OCI-LY7 (cell line): Measurements from ENCODE around the gene PKD1L1. TPM values are rescaled to one million over a fixed set of nuclear protein-coding genes. Genes with fewer than 3 reads are reported as not detected.

Experiments used
- BruUV-seq: library from RNA; stranded (reverse); fragments of 400-500 nt; replicated peaks from 2 replicates; lab custom pipeline; 2021; lab: Mats Ljungman, UMichigan
- CTCF ChIA-PET: fragments of 300-600 bp; sonication (Branson Sonifier 250); formaldehyde crosslinking; loops from one replicate; lab custom pipeline; 2022; ENCODE audit warnings: antibody characterized with exemption; ENCODE audit not compliant: unreplicated experiment; lab: Charles Lee
- POLR2A ChIA-PET: fragments of 300-600 bp; sonication (Branson Sonifier 250); formaldehyde crosslinking; loops from one replicate; lab custom pipeline; 2022; ENCODE audit warnings: antibody characterized with exemption; lab: Charles Lee
- DNase-seq: peaks from one replicate; pipeline ENCODE4 v3.0.0-alpha.2; 2015; ENCODE audit warnings: low spot score
- H2AFZ ChIP-seq: fragments of 200-600 bp; sonication (generic), shearing (Covaris generic); 2 replicates; pipeline ENCODE4 v1.6.1; 2014; ENCODE audit warnings: mild to moderate bottlenecking, antibody characterized with exemption, low read length, moderate library complexity
- H3K27ac ChIP-seq: fragments of 200-600 bp; sonication (generic); 2 replicates; pipeline ENCODE4 v1.5.1; 2014; ENCODE audit warnings: mixed run types, low read depth, mild to moderate bottlenecking, moderate library complexity, low read length, inconsistent platforms; ENCODE audit not compliant: poor library complexity, severe bottlenecking
- H3K36me3 ChIP-seq: fragments of 200-600 bp; sonication (generic); 2 replicates; pipeline ENCODE4 v1.6.1; 2014; ENCODE audit warnings: mild to moderate bottlenecking, antibody characterized with exemption, low read length, moderate library complexity, mixed read lengths; ENCODE audit not compliant: insufficient read depth
- H3K4me1 ChIP-seq: fragments of 200-600 bp; sonication (generic); 2 replicates; pipeline ENCODE4 v1.5.1; 2014; ENCODE audit warnings: mild to moderate bottlenecking, low read length; ENCODE audit not compliant: insufficient read depth, poor library complexity, severe bottlenecking
- H3K4me2 ChIP-seq: fragments of 200-600 bp; sonication (generic); 2 replicates; pipeline ENCODE4 v1.6.1; 2014; ENCODE audit warnings: mild to moderate bottlenecking, low read length
- H3K4me3 ChIP-seq: fragments of 200-600 bp; sonication (generic); 2 replicates; pipeline ENCODE4 v1.5.1; 2014; ENCODE audit warnings: mild to moderate bottlenecking, low read depth, low read length; ENCODE audit not compliant: poor library complexity, severe bottlenecking
- H3K79me2 ChIP-seq: fragments of 200-600 bp; sonication (generic); 2 replicates; pipeline ENCODE4 v1.6.1; 2016; ENCODE audit warnings: low read depth, mild to moderate bottlenecking, low read length, moderate library complexity, mixed read lengths; ENCODE audit not compliant: insufficient read depth
- H3K9me2 ChIP-seq: fragments of 200-600 bp; sonication (generic); 2 replicates; pipeline ENCODE4 v1.6.1; 2016; ENCODE audit warnings: mild to moderate bottlenecking, low read length, mixed read lengths; ENCODE audit not compliant: insufficient read depth
- H3K9me3 ChIP-seq: fragments of 200-600 bp; sonication (generic); 2 replicates; pipeline ENCODE4 v1.6.1; 2014; ENCODE audit warnings: mild to moderate bottlenecking, mixed run types, low read length, mixed read lengths
- H4K20me1 ChIP-seq: fragments of 200-600 bp; sonication (generic); 2 replicates; pipeline ENCODE4 v1.6.1; 2014; ENCODE audit warnings: mild to moderate bottlenecking, antibody characterized with exemption, low read length, moderate library complexity, mixed read lengths; ENCODE audit not compliant: insufficient read depth
- EZH2phosphoT487 ChIP-seq: fragments of 200-600 bp; sonication (generic); IDR thresholded peaks from 2 replicates; pipeline ENCODE4 v1.6.1; 2018; ENCODE audit warnings: low read depth, borderline replicate concordance, mild to moderate bottlenecking, mixed run types, antibody characterized with exemption, low read length, moderate library complexity, mixed read lengths
- intact Hi-C: fragments of 100-400 bp; cut with micrococcal nuclease; formaldehyde crosslinking; loops from one replicate; pipeline ENCODE4 v1.10.0; 2022; ENCODE audit not compliant: unreplicated experiment
- total RNA-seq, 2 experiments: library from RNA; depleted of rRNA in 1 of 2; stranded (reverse); fragments of >200 nt in 1 of 2; shearing (Covaris generic) in 1 of 2; gene quantifications; 2 replicates each; pipeline ENCODE4 v1.2.3, GENCODE V29; 2014 to 2022
- TF ChIP-seq, protein P1 (sequence below): fragments of 200-600 bp; sonication (generic); conservative IDR thresholded peaks from 2 replicates; pipeline ENCODE4 v1.5.1; 2014; ENCODE audit warnings: mild to moderate bottlenecking, antibody characterized with exemption, low read length, moderate library complexity, mixed read lengths

The PKD1L1 gene
- total RNA-seq, 2 experiments from 2014 or later, result 0.19 to 0.63 TPM

DNA sequence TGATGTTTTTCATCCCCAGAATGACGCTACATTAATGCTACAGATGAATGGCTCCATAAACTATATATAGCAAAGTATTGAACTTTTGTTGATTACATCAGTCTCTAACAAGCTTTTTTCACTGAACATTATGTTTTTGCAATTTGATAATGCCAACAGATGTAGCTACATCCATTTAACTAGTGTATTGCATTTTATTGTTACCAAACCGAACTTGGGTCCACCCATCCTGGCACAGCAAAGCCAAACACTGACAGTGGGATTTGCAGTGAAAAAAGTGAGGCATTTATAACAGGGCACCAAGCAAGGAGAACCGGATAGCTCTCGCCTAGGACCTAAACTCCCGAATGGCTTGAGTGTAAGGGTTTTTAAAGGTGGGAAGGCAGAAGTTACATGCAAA is 183.5 kb downstream of the PKD1L1 start:
- Histone ChIP-seq H3K4me3 (no peak overlapping the region), H3K9me3 (no peaks in the 10 kb centered on the region), H3K36me3 (no peaks in the 10 kb centered on the region), H3K4me2 (no peak overlapping the region), H3K9me2 (no peaks in the 10 kb centered on the region), H3K27ac (no peak overlapping the region), H3K79me2 (no peaks in the 10 kb centered on the region), H2AFZ (no peak overlapping the region), H3K4me1 (no peaks in the 10 kb centered on the region), H4K20me1 (no peaks in the 10 kb centered on the region)
- ChIA-PET CTCF (no interaction called here), POLR2A (interaction anchor here (0.8 to 2.7 kb wide), 4 partner anchors 8 to 21 kb away, joined by 4 to 13 read pairs (median 6); no protein-coding TSS in a partner anchor)
- intact Hi-C loops, result no loop called here
- TF ChIP-seq EZH2phosphoT487, result no peak
- TF ChIP-seq, protein P1, sequence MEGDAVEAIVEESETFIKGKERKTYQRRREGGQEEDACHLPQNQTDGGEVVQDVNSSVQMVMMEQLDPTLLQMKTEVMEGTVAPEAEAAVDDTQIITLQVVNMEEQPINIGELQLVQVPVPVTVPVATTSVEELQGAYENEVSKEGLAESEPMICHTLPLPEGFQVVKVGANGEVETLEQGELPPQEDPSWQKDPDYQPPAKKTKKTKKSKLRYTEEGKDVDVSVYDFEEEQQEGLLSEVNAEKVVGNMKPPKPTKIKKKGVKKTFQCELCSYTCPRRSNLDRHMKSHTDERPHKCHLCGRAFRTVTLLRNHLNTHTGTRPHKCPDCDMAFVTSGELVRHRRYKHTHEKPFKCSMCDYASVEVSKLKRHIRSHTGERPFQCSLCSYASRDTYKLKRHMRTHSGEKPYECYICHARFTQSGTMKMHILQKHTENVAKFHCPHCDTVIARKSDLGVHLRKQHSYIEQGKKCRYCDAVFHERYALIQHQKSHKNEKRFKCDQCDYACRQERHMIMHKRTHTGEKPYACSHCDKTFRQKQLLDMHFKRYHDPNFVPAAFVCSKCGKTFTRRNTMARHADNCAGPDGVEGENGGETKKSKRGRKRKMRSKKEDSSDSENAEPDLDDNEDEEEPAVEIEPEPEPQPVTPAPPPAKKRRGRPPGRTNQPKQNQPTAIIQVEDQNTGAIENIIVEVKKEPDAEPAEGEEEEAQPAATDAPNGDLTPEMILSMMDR, result no peak
- no TSS peak for BruUV-seq
- DNase-seq, result no peak

DNA sequence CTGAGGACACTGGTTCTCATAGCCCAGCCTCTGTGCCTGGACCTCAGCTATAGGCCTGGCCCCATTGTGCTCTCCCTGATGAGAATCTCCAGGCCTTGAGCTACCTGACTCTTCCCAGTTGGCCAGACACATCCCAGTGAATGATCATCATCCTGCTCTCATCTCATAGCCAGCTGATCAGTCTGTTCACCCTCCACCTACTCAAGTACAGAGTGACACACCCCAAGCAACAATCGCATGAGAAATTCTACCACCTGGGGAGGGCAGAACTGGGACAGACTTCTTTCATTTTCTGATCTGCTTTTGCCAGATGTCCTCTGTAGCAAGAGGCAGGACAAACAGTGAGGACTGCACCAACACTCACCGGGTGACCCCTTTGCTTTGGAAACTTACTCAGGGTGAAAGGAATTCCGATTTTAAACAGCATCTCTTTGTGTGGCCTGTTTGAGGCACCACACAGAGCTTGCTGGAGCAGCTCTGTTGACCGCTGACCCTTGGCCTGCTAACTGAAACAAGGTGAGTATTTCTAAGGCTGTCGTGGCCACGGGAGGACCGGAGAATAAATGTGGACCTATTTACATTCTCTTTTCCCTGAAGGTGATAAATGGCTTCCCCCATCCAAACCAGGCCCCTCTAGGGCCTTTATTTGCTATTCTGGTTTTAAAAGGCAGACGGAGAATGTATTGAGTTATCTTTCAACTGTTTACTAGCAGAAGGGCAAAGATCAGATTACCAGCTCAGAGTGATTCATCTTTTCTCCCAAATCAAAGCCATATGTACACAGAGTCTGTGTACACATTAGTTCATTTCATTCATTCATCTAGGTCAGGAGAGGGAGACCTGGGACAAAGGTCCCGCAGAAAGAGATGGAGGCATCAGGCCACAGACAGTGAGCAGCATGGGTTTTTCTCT is 184.9 kb downstream of the PKD1L1 start:
- CTCF ChIA-PET, result no interaction called here
- Histone ChIP-seq H3K4me1 (peaks cover 10% of the 10 kb centered on the region), H3K79me2 (no peaks in the 10 kb centered on the region), H3K9me3 (no peaks in the 10 kb centered on the region), H2AFZ (no peak overlapping the region), H4K20me1 (no peaks in the 10 kb centered on the region), H3K36me3 (no peaks in the 10 kb centered on the region), H3K4me2 (no peak overlapping the region), H3K27ac (no peak overlapping the region), H3K4me3 (no peak overlapping the region), H3K9me2 (no peaks in the 10 kb centered on the region)
- POLR2A ChIA-PET, result interaction anchor here (1.0 to 2.3 kb wide), 3 partner anchors 12 to 35 kb away, joined by 3 to 6 read pairs (median 5); no protein-coding TSS in a partner anchor
- intact Hi-C loops, result no loop called here
- TF ChIP-seq, protein P1, result no peak
- no peak for TF ChIP-seq EZH2phosphoT487
- no peak for DNase-seq
- no TSS peak for BruUV-seq

DNA sequence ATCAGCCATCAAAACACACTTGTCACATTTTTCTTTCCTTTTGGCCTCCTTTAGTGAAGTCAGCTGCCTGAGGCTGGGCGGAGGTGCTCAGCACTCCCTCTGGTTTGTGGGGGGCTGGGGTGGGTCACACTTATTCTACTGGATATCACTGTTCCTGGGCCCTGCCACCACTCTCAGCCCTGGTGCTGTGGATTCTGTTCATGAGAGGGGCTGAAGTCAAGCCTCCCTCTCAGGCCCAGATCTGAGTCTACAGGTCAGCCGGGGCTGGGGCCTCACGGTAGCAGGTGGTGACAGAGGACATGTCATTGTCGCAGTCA is 185.6 kb downstream of the PKD1L1 start:
- no peaks in the 10 kb centered on the region for H3K9me3 ChIP-seq
- ChIA-PET POLR2A (interaction anchor here (1.0 to 2.3 kb wide), 3 partner anchors 13 to 35 kb away, joined by 3 to 6 read pairs (median 5); no protein-coding TSS in a partner anchor), CTCF (no interaction called here)
- H4K20me1 ChIP-seq, result no peaks in the 10 kb centered on the region
- H3K9me2 ChIP-seq, result no peaks in the 10 kb centered on the region
- H3K27ac ChIP-seq, result no peak overlapping the region
- no peak overlapping the region for H2AFZ ChIP-seq
- H3K79me2 ChIP-seq, result no peaks in the 10 kb centered on the region
- H3K4me2 ChIP-seq, result no peak overlapping the region
- TF ChIP-seq, protein P1, result no peak
- TF ChIP-seq EZH2phosphoT487, result no peak
- H3K36me3 ChIP-seq, result no peaks in the 10 kb centered on the region
- DNase-seq, result no peak
- BruUV-seq, result no TSS peak
- intact Hi-C loops, result no loop called here
- no peak overlapping the region for H3K4me3 ChIP-seq
- peaks cover 16% of the 10 kb centered on the region for H3K4me1 ChIP-seq
